Keratinocyte (primary cell): ENCODE results near the gene ARRDC1. TPM values are rescaled to one million over a fixed set of nuclear protein-coding genes. Genes with fewer than 3 reads are reported as not detected.
A peak's percentile ranks its signal among the peaks of the same experiment; 100 is the strongest.

Experiments
- DNase-seq: peaks from one replicate; pipeline ENCODE4 v3.0.0-alpha.2; 2011; ENCODE audit warnings: low read depth, missing footprints, low spot score
- FAIRE-seq: peaks from 2 replicates; lab custom pipeline; 2011; peaks lifted over from hg19 to GRCh38; lab: Jason Lieb, UNC
- H2AFZ ChIP-seq: 2 replicates; pipeline ENCODE4 v1.6.0; 2012; ENCODE audit warnings: low read length, control low read depth, inconsistent platforms; ENCODE audit not compliant: control insufficient read depth
- H3K27ac ChIP-seq: 2 replicates; pipeline ENCODE4 v1.5.1; 2011; ENCODE audit warnings: low read length; ENCODE audit not compliant: control insufficient read depth, insufficient read depth
- H3K27me3 ChIP-seq: 3 replicates; pipeline ENCODE4 v1.6.0; 2011; ENCODE audit warnings: low read length; ENCODE audit not compliant: control insufficient read depth, insufficient read depth; ENCODE audit errors: extremely low read depth
- H3K36me3 ChIP-seq, 2 experiments: 2 replicates in 1 of 2; 3 replicates in 1 of 2; pipeline ENCODE4 v1.5.1; 2011; ENCODE audit warnings: low read length in 2 of 2, mild to moderate bottlenecking in 1 of 2; ENCODE audit not compliant: control insufficient read depth in 2 of 2, insufficient read depth in 2 of 2; ENCODE audit errors: extremely low read depth in 1 of 2
- H3K4me1 ChIP-seq: 3 replicates; pipeline ENCODE4 v1.5.1; 2011; ENCODE audit warnings: low read length; ENCODE audit not compliant: control insufficient read depth, insufficient read depth; ENCODE audit errors: extremely low read depth
- H3K4me2 ChIP-seq: 3 replicates; pipeline ENCODE4 v1.6.0; 2011; ENCODE audit warnings: low read depth, low read length; ENCODE audit not compliant: control insufficient read depth, insufficient read depth; ENCODE audit errors: extremely low read depth
- H3K4me3 ChIP-seq, 3 experiments: fragments of 200-600 bp in 1 of 3; sonication (generic) in 1 of 3; 2 replicates in 2 of 3; 3 replicates in 1 of 3; pipeline ENCODE4 v1.5.1; 2011 to 2016; ENCODE audit warnings: low read length in 3 of 3, mild to moderate bottlenecking in 3 of 3, control low read depth in 2 of 3, inconsistent platforms in 1 of 3, low read depth in 1 of 3, mixed read lengths in 1 of 3, mixed run types in 1 of 3, moderate library complexity in 1 of 3; ENCODE audit not compliant: control insufficient read depth in 2 of 3, insufficient read depth in 2 of 3; ENCODE audit errors: extremely low read depth in 1 of 3
- H3K79me2 ChIP-seq: 2 replicates; pipeline ENCODE4 v1.6.0; 2012; ENCODE audit warnings: low read length; ENCODE audit not compliant: control insufficient read depth, insufficient read depth
- H3K9ac ChIP-seq: 3 replicates; pipeline ENCODE4 v1.6.0; 2011; ENCODE audit warnings: low read length; ENCODE audit not compliant: control insufficient read depth, insufficient read depth; ENCODE audit errors: extremely low read depth
- H3K9me1 ChIP-seq: 3 replicates; pipeline ENCODE4 v1.6.0; 2011; ENCODE audit warnings: low read length; ENCODE audit not compliant: control insufficient read depth, insufficient read depth; ENCODE audit errors: extremely low read depth
- H3K9me3 ChIP-seq: 2 replicates; pipeline ENCODE4 v1.5.1; 2012; ENCODE audit warnings: low read depth, low read length; ENCODE audit not compliant: control insufficient read depth
- H4K20me1 ChIP-seq: 3 replicates; pipeline ENCODE4 v1.6.0; 2011; ENCODE audit warnings: low read length; ENCODE audit not compliant: control insufficient read depth, insufficient read depth; ENCODE audit errors: extremely low read depth
- CTCF ChIP-seq, 3 experiments: IDR thresholded peaks in 1 of 3; conservative IDR thresholded peaks in 1 of 3; optimal IDR thresholded peaks in 1 of 3; 2 replicates in 2 of 3; 3 replicates in 1 of 3; pipeline versions ENCODE3 to v1.5.1; 2011; ENCODE audit warnings: low read length in 3 of 3, mild to moderate bottlenecking in 3 of 3, moderate library complexity in 2 of 3, control low read depth in 1 of 3, inconsistent platforms in 1 of 3; ENCODE audit not compliant: insufficient read depth in 2 of 3; ENCODE audit errors: extremely low read depth in 1 of 3
- EZH2 ChIP-seq: IDR thresholded peaks from one replicate; pipeline ENCODE4 v1.6.1; 2012; ENCODE audit warnings: inconsistent platforms, mild to moderate bottlenecking, low read length, moderate library complexity
- dilution Hi-C: fragments of 300-500 bp; cut with MboI; formaldehyde crosslinking; loops from one replicate; pipeline ENCODE4 v1.7.0; 2020; ENCODE audit warnings: low sequenced_read_pairs; ENCODE audit not compliant: extremely low pct_ligation_motif_present
- polyA plus RNA-seq, 5 experiments: library from polyadenylated mRNA; depleted of rRNA in 3 of 5; stranded (reverse) in 3 of 5; stranded (forward) in 1 of 5; unstranded in 1 of 5; fragments of >200 nt; gene quantifications; 1 replicate in 1 of 5; 2 replicates in 3 of 5; 3 replicates in 1 of 5; pipeline versions ENCODE4 v1.2.1 to v1.2.3, GENCODE V29; 2011 to 2012; ENCODE audit warnings: missing spikeins in 2 of 5, low read depth in 1 of 5, low replicate concordance in 1 of 5

Gene ARRDC1
- polyA plus RNA-seq, 1 donor (not counting 4 experiments of a cell fraction or from before 2014, with no cell fraction given) = 94.7 TPM

GRCh38 chr9:137604345-137605086, 970 bp upstream of the ARRDC1 start:
- dilution Hi-C loops = no loop called here
- TF ChIP-seq CTCF (optimal IDR thresholded peaks at IDR 0.05 in 1 of 3, IDR thresholded peaks at IDR 0.05 in 1 of 3, conservative IDR thresholded peaks at IDR 0.05 in 1 of 3; ENCODE audit: extremely low read depth in 1 of 3, insufficient read depth in 2 of 3, low read length in 3 of 3) = no peak
- TF ChIP-seq EZH2 = no peak
- H3K4me3 ChIP-seq = peak overlapping the region in 2 of 3 experiments; percentile 29 to 42
- H3K9me1 ChIP-seq = no peaks in the 10 kb centered on the region
- H3K4me2 ChIP-seq = peak overlapping the region; percentile 27
- no peak overlapping the region for H3K9ac ChIP-seq
- H3K27me3 ChIP-seq = no peaks in the 10 kb centered on the region
- no peaks in the 10 kb centered on the region for H4K20me1 ChIP-seq
- H3K9me3 ChIP-seq = no peaks in the 10 kb centered on the region
- peaks cover 35% of the 10 kb centered on the region for H3K79me2 ChIP-seq
- no peak for FAIRE-seq
- H3K27ac ChIP-seq = no peak overlapping the region
- H2AFZ ChIP-seq = no peak overlapping the region
- DNase-seq = no peak
- H3K36me3 ChIP-seq = peaks cover 0 to 2% of the 10 kb centered on the region in 2 experiments
- H3K4me1 ChIP-seq = peaks cover 9% of the 10 kb centered on the region

- no peak for TF ChIP-seq EZH2
- TF ChIP-seq CTCF (optimal IDR thresholded peaks at IDR 0.05 in 1 of 3, IDR thresholded peaks at IDR 0.05 in 1 of 3, conservative IDR thresholded peaks at IDR 0.05 in 1 of 3; ENCODE audit: extremely low read depth in 1 of 3, insufficient read depth in 2 of 3, low read length in 3 of 3) = no peak
- dilution Hi-C loops = no loop called here
- no peaks in the 10 kb centered on the region for H3K9me3 ChIP-seq
- H3K4me1 ChIP-seq = peaks cover 14% of the 10 kb centered on the region
- no peak for FAIRE-seq
- H3K4me3 ChIP-seq = peak overlapping the region; percentile 68 to 91 (median 68)
- no peaks in the 10 kb centered on the region for H3K9me1 ChIP-seq
- H3K4me2 ChIP-seq = peak overlapping the region; percentile 83
- H3K9ac ChIP-seq = peak overlapping the region; percentile 70
- H3K27ac ChIP-seq = peak overlapping the region; percentile 47
- peaks cover 0 to 5% of the 10 kb centered on the region in 2 experiments for H3K36me3 ChIP-seq
- no peak for DNase-seq
- no peaks in the 10 kb centered on the region for H3K27me3 ChIP-seq
- peaks cover 42% of the 10 kb centered on the region for H3K79me2 ChIP-seq
- no peak overlapping the region for H2AFZ ChIP-seq
- no peaks in the 10 kb centered on the region for H4K20me1 ChIP-seq
Measured at GRCh38 chr9:137606005-137606621, 627 bp downstream of the ARRDC1 start.
